ENCODE results near the gene KCNH1. TPM values are rescaled to one million over a fixed set of nuclear protein-coding genes. Genes with fewer than 3 reads are reported as not detected.
"Not testable (repeated sequence)": the region's sequence is repeated elsewhere in the genome, so short reads cannot be mapped to it uniquely, and the experiment has no call there.

Gene KCNH1
- total RNA-seq, 3 donors from 2014 or later = 0.81 to 1.7 (median 1.2) TPM

DNA sequence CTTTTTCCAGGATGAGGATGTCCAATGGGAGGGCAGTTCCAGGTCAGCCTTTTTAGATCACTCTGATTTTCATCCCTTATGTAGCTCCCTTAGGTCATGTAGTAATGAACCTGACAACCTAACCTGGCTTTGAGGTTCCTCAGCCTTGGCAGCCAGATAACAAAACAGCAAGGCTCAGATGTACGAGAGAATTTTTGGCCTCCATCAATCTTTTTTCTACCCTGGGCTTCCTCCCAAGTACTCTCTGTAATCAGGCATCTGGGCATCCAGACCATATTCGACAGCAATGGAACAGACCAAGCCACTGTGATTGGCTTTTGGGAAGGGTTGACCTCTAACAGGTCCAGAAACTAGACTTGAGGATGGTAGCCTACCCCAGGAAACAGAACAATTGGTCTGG lies 38.6 kb downstream of the KCNH1 start:
- H3K9me3 ChIP-seq = no peaks in the 10 kb centered on the region
- no peak for ATAC-seq

DNA sequence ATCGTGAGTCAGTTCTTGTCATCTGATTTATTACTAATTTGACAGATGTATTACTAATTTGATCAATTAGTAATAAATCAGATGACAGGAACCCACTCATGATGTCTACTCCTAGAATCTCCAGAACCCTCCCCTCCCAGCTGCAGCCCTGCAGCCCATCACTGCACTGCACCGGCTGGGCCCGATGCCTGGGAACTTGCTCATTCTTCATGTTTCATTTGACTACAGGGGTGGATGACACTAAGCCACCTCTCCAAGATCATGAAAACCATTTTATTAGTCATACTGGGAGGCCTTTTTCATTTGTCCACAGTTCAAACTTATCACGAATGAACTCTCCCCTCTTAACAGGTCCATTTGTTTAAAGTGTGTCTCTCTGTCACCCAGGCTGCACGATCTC lies 41.0 kb downstream of the KCNH1 start:
- H3K9me3 ChIP-seq = no peaks in the 10 kb centered on the region
- intact Hi-C loops (cut with DNase I, micrococcal nuclease) = no loop called here
- no peaks in the 10 kb centered on the region for H3K4me1 ChIP-seq (ENCODE audit: low read depth)
- no peak overlapping the region for H3K4me3 ChIP-seq
- ATAC-seq = no peak
- DNase-seq = no peak
- H3K36me3 ChIP-seq (ENCODE audit: low read depth) = no peaks in the 10 kb centered on the region
- TF ChIP-seq, protein P1, sequence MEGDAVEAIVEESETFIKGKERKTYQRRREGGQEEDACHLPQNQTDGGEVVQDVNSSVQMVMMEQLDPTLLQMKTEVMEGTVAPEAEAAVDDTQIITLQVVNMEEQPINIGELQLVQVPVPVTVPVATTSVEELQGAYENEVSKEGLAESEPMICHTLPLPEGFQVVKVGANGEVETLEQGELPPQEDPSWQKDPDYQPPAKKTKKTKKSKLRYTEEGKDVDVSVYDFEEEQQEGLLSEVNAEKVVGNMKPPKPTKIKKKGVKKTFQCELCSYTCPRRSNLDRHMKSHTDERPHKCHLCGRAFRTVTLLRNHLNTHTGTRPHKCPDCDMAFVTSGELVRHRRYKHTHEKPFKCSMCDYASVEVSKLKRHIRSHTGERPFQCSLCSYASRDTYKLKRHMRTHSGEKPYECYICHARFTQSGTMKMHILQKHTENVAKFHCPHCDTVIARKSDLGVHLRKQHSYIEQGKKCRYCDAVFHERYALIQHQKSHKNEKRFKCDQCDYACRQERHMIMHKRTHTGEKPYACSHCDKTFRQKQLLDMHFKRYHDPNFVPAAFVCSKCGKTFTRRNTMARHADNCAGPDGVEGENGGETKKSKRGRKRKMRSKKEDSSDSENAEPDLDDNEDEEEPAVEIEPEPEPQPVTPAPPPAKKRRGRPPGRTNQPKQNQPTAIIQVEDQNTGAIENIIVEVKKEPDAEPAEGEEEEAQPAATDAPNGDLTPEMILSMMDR (IDR thresholded peaks at IDR 0.05) = no peak

More for the DNA sequence above, 38.6 kb downstream of the KCNH1 start:
- Histone ChIP-seq H3K4me3 (no peak overlapping the region), H3K36me3 (ENCODE audit: low read depth) (no peaks in the 10 kb centered on the region), H3K4me1 (ENCODE audit: low read depth) (no peaks in the 10 kb centered on the region)
- DNase-seq = no peak
- TF ChIP-seq, protein P1 (IDR thresholded peaks at IDR 0.05) = no peak
- intact Hi-C loops (cut with DNase I, micrococcal nuclease) = no loop called here

DNA sequence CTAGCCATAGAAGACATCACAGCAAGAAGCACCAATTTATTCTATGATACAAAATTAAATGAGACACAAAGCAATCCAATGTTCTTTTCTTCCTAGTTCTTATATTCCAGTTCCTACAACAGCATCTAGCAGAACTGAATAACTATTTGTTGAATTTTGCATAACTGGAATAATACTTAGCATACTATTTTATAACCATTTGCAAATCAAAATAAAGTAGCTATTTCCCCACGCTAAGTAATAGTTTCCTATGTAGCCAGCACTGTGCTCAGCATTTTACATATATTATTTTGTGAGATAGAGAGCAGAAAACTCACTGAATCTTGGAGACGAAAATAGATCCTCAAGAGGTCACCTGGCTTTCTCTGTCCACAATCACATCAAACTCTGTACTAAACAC lies 42.1 kb downstream of the KCNH1 start:
- TF ChIP-seq, protein P1 (IDR thresholded peaks at IDR 0.05) = no peak
- H3K36me3 ChIP-seq (ENCODE audit: low read depth) = no peaks in the 10 kb centered on the region
- no peak for DNase-seq
- H3K9me3 ChIP-seq = no peaks in the 10 kb centered on the region
- H3K4me3 ChIP-seq = no peak overlapping the region
- ATAC-seq = no peak
- intact Hi-C loops (cut with DNase I, micrococcal nuclease) = no loop called here
- no peaks in the 10 kb centered on the region for H3K4me1 ChIP-seq (ENCODE audit: low read depth)

DNA sequence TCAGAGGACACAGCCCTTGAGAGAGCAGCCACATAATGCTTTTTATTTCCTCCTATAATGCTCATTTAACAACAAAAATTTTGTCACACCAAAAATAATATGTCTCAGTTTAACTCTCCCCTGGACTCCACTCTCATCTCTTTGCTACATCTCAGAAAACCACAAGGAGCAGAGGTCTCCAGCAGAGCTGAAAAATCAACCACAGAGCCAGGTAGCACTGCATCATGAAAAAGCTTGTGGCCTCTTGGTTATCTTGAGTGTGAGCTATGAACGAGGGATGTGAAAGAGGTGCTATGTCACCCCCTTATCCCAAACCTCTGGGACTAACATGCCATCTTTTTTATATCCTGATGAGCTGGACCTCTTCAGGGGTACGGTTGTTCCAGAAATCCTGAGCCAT lies 44.4 kb downstream of the KCNH1 start:
- no peak overlapping the region for H3K4me3 ChIP-seq
- no peaks in the 10 kb centered on the region for H3K4me1 ChIP-seq (ENCODE audit: low read depth)
- intact Hi-C loops (cut with DNase I, micrococcal nuclease) = no loop called here
- TF ChIP-seq, protein P1 (IDR thresholded peaks at IDR 0.05) = no peak
- ATAC-seq (no peak), DNase-seq (no peak)
- no peaks in the 10 kb centered on the region for H3K36me3 ChIP-seq (ENCODE audit: low read depth)
- no peaks in the 10 kb centered on the region for H3K9me3 ChIP-seq

DNA sequence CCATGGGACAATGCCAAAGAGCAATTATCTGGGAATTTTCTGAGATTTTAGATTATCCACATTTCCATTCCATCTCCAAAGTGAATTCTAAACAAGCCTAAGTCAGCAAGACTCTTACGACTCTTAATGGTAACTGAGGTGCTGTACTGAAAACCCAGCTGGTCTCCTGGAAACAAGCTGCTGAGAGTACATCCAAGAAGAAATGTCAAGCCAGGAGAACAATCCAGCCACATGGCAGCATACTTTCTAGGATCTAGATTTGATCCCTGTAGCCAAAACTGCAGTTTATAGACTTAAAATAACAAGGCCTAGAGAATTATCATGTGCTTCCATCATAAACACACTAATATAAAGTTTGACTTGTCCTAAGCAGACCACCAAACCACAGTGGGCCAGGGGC lies 45.8 kb downstream of the KCNH1 start:
- intact Hi-C loops (cut with DNase I, micrococcal nuclease) = no loop called here
- TF ChIP-seq, protein P1 (IDR thresholded peaks at IDR 0.05) = no peak
- Histone ChIP-seq H3K4me3 (no peak overlapping the region), H3K36me3 (ENCODE audit: low read depth) (no peaks in the 10 kb centered on the region), H3K4me1 (ENCODE audit: low read depth) (no peaks in the 10 kb centered on the region), H3K9me3 (no peaks in the 10 kb centered on the region)
- no peak for DNase-seq
- no peak for ATAC-seq

DNA sequence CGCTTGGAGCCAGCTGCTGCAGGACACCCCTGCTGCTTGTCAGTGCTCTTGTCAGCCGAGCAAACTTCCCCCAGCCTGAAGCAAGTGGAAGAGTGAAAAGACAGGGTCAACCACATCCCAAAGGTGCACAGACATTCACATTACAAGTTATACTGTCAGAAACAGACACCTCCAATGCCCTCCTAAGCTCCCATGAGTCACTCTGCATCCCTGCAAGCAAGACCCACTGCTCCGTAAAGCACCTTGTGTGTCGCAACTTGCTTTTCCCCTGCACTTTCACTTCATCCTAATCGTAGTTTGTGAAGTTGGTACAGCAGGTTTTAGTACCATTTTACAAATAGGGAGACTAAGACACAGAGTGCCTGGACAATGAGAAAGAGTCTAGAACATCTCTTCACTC lies 51.1 kb downstream of the KCNH1 start:
- intact Hi-C loops (cut with DNase I, micrococcal nuclease) = no loop called here
- TF ChIP-seq, protein P1 (IDR thresholded peaks at IDR 0.05) = no peak

DNA sequence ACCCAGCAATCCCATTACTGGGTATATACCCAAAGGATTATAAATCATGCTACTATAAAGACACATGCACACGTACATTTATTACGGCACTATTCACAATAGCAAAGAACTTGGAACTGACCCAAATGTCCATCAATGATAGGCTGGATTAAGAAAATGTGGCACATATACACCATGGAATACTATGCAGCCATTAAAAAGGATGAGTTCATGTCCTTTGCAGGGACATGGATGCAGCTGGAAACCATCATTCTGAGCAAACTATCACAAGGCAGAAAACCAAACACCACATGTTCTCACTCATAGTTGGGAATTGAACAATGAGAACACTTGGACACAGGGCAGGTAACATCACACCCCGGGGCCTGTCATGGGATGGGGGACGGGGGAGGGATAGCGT lies 52.5 kb downstream of the KCNH1 start:
- H3K4me3 ChIP-seq; H3K36me3 ChIP-seq (ENCODE audit: low read depth); H3K4me1 ChIP-seq (ENCODE audit: low read depth); intact Hi-C loops (cut with DNase I, micrococcal nuclease); H3K9me3 ChIP-seq; ATAC-seq; DNase-seq: not testable (repeated sequence)

More for the DNA sequence above, 51.1 kb downstream of the KCNH1 start:
- no peak for ATAC-seq
- Histone ChIP-seq H3K4me1 (ENCODE audit: low read depth) (no peaks in the 10 kb centered on the region), H3K9me3 (no peaks in the 10 kb centered on the region), H3K4me3 (no peak overlapping the region), H3K36me3 (ENCODE audit: low read depth) (no peaks in the 10 kb centered on the region)
- DNase-seq = no peak

All from mucosa of descending colon (tissue), 3 donors.